NCI-H187 (cell line): ENCODE measurements around the gene SEL1L2.
A peak's percentile ranks its signal among the peaks of the same experiment; 100 is the strongest.

Experiments used
- DNase-seq, 2 experiments: peaks; one replicate each; lab custom pipeline; 2025; lab: John Stamatoyannopoulos, UW

The SEL1L2 gene

GRCh38 chr20:13930281-13930680, 60.1 kb downstream of the SEL1L2 start:
- no peak for DNase-seq

- DNase-seq: no peak
Measured at GRCh38 chr20:13929836-13930235, 60.6 kb downstream of the SEL1L2 start.

- DNase-seq: no peak
Measured at GRCh38 chr20:13928901-13929300, 61.5 kb downstream of the SEL1L2 start.

GRCh38 chr20:13927171-13927570, 63.2 kb downstream of the SEL1L2 start:
- DNase-seq: no peak

GRCh38 chr20:13922241-13922640, 68.2 kb downstream of the SEL1L2 start:
- DNase-seq: no peak

- DNase-seq: no peak
Measured at GRCh38 chr20:13915284-13915683, 75.1 kb downstream of the SEL1L2 start.

- no peak for DNase-seq
Measured at GRCh38 chr20:13913572-13913971, 76.8 kb downstream of the SEL1L2 start.

- DNase-seq: no peak
Measured at GRCh38 chr20:13913131-13913530, 77.3 kb downstream of the SEL1L2 start.

GRCh38 chr20:13910492-13910891, 79.9 kb downstream of the SEL1L2 start:
- no peak for DNase-seq

GRCh38 chr20:13909067-13909466, 81.3 kb downstream of the SEL1L2 start:
- no peak for DNase-seq

GRCh38 chr20:13904766-13905165, 85.6 kb downstream of the SEL1L2 start:
- DNase-seq: no peak

- DNase-seq: no peak
Measured at GRCh38 chr20:13900496-13900895, 89.9 kb downstream of the SEL1L2 start.

GRCh38 chr20:13898012-13898612, 92.3 kb downstream of the SEL1L2 start:
- no peak for DNase-seq

- DNase-seq: no peak
Measured at GRCh38 chr20:13891575-13891974, 98.8 kb downstream of the SEL1L2 start.

GRCh38 chr20:13884803-13885202, 105.6 kb downstream of the SEL1L2 start:
- no peak for DNase-seq

- no peak for DNase-seq
Measured at GRCh38 chr20:13883425-13883824, 107.0 kb downstream of the SEL1L2 start.

GRCh38 chr20:13878566-13878965, 111.8 kb downstream of the SEL1L2 start:
- DNase-seq: no peak

GRCh38 chr20:13877793-13878192, 112.6 kb downstream of the SEL1L2 start:
- no peak for DNase-seq

GRCh38 chr20:13875265-13875811, 115.1 kb downstream of the SEL1L2 start:
- DNase-seq: no peak

- peak in 1 of 2 experiments; percentile 14 for DNase-seq
Measured at GRCh38 chr20:13874394-13875157, 115.8 kb downstream of the SEL1L2 start.

GRCh38 chr20:13873831-13874230, 116.6 kb downstream of the SEL1L2 start:
- DNase-seq: no peak

GRCh38 chr20:13870170-13870748, 120.2 kb downstream of the SEL1L2 start:
- DNase-seq: no peak

- no peak for DNase-seq
Measured at GRCh38 chr20:13868331-13868730, 122.1 kb downstream of the SEL1L2 start.
